NCI-H1048 (cell line): ENCODE data around the gene KIRREL1.

ENCODE experiments used
- DNase-seq: peaks from one replicate; lab custom pipeline; 2025; lab: John Stamatoyannopoulos, UW

Gene KIRREL1

GRCh38 chr1:158075078-158075477, 81.6 kb downstream of the KIRREL1 start:
- DNase-seq, result no peak

DNA sequence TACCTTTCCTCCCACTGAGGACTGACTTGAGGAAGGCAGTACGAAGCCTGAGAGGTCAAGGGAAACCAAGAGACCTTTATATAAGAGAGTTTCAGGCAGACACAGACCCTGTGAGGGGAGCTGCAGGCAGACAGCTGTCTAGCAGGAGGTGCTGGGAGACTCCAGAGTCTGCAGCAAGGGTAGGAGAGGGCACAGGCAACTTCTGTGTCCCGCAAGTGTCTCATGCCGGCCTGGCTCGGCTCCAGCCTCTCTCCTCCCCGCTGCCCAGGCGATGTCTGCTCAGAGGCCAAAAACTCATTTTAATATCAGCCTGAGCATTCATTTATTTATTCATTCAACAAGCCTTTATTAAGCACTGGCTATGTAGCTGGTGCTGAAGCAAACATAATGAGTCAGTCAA, 83.0 kb downstream of the KIRREL1 start:
- no peak for DNase-seq

DNA sequence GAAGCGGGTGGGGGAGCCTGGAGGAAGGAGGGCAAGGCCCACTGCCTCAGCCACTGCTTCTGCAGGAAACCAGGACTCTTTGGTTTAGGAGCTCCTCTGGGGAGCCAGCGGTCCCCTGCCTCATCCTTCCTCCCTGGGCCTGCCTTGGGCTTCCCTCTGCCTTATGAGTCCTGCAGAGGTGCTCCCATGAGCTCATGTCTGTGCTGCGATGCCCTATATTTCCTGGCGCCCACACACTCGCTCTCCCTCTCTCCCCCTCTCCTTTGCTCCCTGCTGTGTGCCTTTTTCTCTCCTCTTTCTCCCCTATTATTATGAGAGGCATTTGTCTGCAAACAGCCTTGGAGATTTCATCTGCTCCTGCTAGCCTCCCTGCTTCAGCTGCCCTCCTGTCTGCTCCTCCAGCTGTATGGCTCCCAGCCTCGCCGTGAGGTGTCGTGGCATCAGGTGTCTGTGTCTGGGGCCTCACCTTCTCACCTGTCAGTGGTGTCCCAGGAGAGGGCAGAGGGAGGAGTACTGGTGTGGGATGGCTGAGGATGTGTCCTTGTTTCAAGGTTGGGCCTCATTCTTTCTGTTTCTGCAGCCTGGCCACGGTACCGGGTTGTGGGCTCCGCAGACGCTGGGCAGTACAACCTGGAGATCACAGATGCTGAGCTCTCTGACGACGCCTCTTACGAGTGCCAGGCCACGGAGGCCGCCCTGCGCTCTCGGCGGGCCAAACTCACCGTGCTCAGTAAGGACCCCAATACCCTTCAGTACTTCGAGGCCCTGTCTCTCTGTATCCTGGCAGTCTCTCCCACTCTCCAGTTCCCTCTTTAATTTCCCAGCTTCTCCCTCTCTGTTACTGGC, 84.2 kb downstream of the KIRREL1 start:
- no peak for DNase-seq

GRCh38 chr1:158078569-158079080, 85.2 kb downstream of the KIRREL1 start:
- no peak for DNase-seq

DNA sequence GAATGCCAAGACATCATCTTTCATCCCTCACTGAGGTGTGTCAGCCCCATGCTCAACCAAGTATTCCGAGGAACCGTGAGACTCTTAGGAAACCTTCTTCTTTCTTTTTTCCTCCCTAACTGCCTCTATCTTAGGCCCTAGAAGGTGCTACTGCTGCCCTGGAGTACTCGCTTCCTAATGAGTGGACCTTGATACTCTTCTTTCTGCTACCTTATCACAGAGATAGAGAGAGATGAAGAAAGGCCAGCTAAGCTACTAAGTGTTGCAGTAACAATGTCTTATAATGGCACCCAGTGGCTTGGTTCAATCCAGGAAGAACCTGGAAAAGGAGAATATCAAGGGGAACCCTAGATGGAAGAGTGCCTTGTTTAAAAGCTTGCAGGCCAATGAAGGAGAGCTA, 86.6 kb downstream of the KIRREL1 start:
- no peak for DNase-seq

GRCh38 chr1:158084336-158084735, 90.9 kb downstream of the KIRREL1 start:
- DNase-seq, result no peak

GRCh38 chr1:158084747-158085146, 91.3 kb downstream of the KIRREL1 start:
- DNase-seq, result no peak

- no peak for DNase-seq
Observed at GRCh38 chr1:158087320-158087927, 94.0 kb downstream of the KIRREL1 start.

DNA sequence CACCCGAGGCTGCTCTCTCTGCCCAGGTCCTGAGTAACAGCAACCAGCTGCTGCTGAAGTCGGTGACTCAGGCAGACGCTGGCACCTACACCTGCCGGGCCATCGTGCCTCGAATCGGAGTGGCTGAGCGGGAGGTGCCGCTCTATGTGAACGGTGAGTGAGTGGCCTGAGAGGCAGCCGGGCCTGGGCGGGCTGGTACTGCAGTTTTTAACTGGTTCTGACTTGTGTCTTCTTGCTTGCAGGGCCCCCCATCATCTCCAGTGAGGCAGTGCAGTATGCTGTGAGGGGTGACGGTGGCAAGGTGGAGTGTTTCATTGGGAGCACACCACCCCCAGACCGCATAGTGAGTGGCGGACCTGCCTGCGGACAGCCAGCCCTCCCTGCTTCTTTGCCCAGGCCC, 96.0 kb downstream of the KIRREL1 start:
- DNase-seq, result no peak

GRCh38 chr1:158089925-158090637, 96.6 kb downstream of the KIRREL1 start:
- no peak for DNase-seq

- no peak for DNase-seq
Observed at GRCh38 chr1:158093376-158093775, 99.9 kb downstream of the KIRREL1 start.

DNA sequence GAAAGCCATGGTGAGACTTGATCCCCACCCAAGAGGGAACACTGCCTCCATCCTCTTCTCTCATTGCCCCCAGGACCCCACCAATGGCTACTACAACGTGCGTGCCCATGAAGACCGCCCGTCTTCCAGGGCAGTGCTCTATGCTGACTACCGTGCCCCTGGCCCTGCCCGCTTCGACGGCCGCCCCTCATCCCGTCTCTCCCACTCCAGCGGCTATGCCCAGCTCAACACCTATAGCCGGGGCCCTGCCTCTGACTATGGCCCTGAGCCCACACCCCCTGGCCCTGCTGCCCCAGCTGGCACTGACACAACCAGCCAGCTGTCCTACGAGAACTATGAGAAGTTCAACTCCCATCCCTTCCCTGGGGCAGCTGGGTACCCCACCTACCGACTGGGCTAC, 101.1 kb downstream of the KIRREL1 start:
- DNase-seq, result no peak

DNA sequence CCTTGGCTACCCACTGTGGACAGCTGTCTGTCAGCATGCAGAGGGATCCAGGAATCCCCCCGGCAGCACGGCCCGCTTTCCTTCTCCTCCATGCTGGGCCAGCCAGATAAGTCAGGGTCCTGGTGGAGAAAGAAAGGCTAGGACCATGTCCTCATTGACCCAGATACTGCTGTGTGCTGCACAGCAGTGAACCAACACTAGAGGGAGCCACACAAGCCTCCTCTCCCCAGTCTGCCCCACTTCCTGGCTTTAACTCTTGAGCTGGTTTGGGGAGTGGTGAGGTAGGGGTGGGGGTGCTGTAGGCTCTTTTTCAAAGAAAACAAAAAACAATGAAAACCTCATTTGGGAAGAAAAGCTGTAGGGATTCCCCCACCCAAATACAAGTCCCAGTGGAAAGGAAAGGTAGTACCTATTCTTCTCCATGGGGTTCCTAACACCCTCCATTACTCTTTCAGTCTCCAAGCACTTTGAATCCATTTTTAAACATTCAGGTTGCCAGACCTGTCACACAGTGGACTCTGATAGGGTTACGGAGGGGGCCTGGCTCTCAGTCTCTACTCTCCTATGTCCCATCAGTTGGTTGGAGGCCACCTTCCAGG, 102.4 kb downstream of the KIRREL1 start:
- no peak for DNase-seq

- DNase-seq, result no peak
Observed at GRCh38 chr1:158098256-158098655, 104.8 kb downstream of the KIRREL1 start.

DNA sequence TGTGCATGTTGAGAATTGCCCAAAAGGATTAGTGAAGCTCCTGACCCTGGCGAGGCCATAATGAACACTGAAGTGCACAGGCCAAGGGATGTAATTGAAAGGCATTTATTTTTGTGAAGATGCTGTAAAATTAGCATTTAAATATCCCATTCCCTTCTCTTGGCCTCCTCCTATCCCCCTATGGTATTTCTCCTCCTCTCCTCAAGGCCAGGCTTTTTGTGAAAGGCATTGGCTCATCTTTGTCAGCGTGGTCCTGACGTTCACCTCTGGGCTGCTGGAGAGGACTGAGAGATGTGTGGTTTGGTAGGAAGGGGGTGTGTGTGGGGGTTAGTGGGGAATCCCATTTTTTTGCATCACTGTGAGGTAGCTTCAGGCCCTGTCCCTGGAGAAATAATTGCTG, 105.7 kb downstream of the KIRREL1 start:
- DNase-seq, result no peak

GRCh38 chr1:158100498-158100897, 107.1 kb downstream of the KIRREL1 start:
- no peak for DNase-seq

- DNase-seq, result no peak
Observed at GRCh38 chr1:158101455-158101854, 108.0 kb downstream of the KIRREL1 start.

- no peak for DNase-seq
Observed at GRCh38 chr1:158101927-158102326, 108.5 kb downstream of the KIRREL1 start.

DNA sequence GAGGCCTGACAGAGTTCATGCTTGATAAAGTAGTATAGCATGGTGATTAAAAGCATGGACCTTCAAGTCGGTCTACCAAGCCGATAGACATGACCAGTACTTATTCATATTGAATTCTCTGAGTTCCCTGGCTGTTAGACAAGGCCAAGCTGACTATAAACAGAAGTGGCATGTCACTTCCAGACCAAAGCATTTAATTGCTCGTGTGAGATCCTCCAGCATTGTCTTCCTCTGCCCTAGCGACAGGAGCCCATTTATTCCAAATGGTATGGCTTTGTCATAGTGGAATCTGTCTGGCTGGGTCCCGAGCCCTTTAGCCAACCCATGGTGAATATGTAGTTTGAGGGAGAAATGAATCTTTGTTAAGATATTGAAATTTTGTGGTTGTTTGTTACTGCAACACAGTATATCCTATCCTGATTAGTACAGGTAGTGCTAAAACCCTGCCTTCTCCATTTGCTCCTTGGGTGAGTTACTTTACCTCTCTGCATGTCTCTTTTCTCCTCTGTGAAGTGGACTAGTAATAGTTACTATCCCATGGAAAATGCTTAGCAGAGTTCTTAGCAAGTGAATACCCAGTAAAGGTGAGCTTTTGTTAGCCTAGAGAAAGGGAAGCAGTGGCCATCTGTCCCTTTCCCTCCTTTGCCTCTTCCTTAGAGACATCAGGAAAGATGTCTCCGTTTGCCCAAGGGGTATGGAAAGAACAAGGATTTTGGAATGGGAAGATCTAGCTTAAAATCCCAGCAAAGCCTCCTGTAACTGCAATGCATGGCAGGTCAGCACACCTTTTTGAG, 109.6 kb downstream of the KIRREL1 start:
- DNase-seq, result no peak

GRCh38 chr1:158103861-158104522, 110.5 kb downstream of the KIRREL1 start:
- DNase-seq, result no peak

GRCh38 chr1:158104891-158105290, 111.4 kb downstream of the KIRREL1 start:
- DNase-seq, result no peak
